Activated gamma-delta T cell treated with anti-CD3 and anti-CD28 coated beads, Interleukin-2, amount 50 U/mL, for 16 hours (primary cell): ENCODE measurements around the gene TRAIP.

ENCODE experiments used
- DNase-seq: peaks from one replicate; pipeline ENCODE4 v3.0.0-alpha.2; 2020; ENCODE audit warnings: low read depth

TRAIP gene

DNA sequence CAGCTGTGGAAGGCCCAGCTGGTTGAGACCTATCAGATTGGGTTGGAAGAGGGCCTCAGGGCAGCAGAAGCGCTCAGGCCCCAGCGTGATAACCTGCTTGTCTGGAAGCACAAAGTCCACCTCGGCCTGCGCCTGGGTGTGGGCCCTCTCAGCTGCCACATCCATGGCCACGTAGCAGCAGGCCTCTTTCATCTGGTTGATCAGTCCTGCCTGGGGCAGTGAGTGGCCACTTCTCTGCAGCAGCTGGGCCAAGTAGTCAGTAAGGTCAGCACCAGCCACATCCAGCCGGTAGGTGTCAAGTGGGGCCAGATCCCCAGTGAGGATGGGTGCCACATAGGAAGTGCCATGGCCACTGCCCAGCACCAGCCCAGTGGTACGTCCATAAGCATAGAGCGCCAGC is 17.3 kb upstream of the TRAIP start:
- no peak for DNase-seq

DNA sequence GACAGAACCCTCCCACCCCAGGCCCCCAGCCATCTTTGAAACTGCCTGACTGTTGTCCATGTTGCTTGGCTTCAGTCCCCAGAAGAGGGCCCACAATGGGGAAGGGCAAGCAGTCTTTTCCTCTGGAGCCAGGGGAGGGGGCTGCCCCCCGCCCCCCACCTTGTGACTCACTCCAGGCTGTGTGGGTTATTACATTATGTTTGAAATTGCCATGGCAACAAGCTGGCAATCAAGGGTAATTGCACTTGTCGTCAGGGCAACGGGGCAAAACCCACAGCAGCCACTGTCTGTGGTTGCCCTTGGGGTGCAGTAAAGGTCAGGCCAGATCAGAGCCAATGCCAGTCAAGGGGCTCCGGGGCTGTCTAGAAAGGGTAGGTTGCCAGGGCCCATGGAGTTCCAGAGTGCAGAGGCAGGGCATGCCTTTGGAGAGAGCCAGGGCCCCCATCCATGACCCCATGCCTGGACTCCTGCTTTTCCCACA is 16.5 kb upstream of the TRAIP start:
- DNase-seq: no peak

DNA sequence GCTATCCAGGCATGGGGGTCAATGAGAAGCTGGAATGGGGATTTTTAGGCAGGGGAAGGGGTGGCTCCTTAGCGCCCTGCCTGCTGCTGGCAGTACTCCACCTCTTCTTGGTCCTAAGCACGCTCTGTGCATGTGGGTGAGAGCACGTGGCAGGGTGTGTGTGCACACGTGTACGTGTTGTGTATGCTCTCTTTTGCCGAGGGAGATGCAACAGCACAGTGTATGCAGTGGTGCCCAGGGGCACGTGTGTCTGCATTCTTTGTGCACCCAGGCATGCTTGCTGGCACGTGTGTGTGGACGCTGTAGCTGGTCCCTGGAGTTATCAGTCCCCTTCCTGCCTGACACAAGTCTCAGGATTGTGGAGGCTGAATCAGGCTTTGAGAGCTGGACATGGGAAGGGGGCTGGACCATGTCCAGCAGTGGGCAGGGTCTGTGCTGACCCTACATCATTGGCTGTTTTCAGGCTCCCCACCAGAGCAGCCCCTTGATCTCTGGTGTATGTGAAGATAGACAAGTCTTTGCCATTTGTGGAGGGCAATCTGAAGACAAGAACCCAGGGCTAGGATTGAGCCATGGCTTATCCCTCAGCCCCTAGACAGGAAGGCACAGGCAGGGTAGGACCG is 15.3 kb upstream of the TRAIP start:
- no peak for DNase-seq

DNA sequence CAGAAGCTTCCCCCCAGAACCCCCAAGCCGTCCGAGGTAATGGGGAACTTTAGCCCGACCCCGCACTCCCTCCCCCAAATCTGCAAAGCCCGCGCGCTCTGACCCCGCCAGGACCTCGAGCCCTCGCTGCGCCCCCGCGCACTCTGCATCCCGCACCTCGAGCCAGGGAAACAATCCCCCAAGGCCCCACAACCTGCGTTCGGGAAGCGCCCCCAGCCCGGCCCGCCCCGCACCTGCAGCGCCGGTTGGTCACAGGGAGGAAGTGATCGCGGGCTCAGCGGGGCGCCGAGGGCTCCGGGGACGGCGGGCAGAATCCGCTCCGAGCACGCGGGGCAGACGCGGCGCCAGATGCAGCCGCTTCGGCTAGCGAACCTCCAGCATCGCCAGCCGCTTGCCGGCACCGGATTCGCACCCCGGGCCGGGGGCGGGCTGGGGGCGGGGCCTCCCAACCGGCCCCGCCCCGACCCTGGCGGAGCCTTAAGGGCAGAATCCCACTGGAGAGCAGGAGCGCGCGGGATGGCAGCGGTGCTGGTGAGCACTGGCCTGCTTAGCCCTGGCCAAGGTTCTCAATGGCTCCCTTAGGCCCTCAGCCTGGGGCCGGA is 13.3 kb upstream of the TRAIP start, which contains the start of gene CAMKV:
CAMKV (minus strand) TSS at position 382 of the 602 bp plus-strand sequence. CDS start 7,518 bp downstream, outside the sequence.
- DNase-seq: no peak

DNA sequence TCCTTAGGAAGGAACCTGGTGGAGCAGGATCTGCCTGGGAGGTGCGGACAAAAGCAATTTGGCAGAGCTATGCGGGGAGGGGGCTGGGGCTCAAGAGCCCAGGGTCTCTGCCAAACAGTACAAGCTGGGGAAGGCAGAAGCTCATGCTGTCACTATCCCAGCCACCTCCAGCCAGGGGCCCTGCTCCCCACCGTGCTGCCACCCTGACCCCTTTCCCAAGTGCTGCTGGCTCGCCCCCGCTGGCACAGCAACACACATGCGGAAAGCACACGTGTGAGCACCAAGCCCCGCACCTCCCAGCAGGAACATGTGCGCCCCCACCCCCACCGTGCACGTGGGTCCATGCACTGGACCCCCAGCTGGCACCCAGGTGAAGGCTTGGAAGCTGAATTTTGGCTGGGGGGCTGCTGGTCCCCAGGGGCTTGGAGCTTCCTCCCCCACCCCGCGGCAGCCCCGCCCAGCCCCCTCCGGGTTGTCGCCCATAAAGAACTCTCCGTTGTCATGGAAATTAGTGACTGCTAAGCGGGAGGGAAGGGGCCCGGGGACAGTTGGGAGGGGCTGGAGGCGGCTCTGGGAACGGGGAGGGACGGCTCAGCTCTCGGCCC is 12.6 kb upstream of the TRAIP start:
- DNase-seq: no peak

DNA sequence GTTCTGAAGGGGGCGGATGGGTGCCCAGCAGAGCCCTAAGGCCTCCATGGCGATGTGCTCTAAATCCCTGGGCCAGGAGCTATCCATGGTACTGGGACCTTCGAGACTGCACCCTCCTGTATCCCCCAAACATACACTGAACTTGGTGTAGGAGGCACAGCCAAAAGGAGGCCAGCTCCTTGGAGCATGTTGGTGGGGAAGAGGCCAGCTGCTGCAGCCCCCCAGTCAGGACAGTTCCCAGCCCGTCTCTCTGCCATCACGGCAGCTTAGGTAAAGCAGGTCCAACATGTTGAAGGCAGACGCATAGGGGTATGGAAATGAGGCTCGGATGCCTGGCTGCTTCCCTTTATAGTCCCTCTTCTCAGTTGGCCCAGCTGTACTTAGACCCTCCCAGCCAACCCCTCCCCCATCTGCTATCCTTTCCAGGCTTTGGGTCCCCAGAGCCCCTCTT is 11.5 kb upstream of the TRAIP start:
- no peak for DNase-seq

DNA sequence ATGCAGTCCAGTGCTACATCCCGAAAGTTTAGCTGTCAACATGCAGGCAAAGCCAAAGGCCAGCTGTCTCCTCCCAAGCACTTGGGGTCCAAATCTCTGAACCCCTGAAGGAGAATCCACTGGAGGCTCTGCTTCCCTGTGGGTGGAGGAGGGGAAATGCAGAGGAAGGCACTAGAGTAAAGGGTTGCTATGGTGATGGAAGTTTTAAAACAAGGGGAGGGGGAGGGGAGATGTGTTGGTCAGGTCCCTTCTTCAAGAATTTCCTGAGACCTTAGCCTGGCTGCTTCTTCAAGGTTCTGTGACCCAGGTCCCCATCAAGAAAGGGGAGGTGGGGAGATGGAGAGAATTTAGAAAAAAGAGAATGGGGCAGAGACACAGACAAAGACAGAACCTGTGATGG is 11.0 kb upstream of the TRAIP start:
- DNase-seq: no peak

DNA sequence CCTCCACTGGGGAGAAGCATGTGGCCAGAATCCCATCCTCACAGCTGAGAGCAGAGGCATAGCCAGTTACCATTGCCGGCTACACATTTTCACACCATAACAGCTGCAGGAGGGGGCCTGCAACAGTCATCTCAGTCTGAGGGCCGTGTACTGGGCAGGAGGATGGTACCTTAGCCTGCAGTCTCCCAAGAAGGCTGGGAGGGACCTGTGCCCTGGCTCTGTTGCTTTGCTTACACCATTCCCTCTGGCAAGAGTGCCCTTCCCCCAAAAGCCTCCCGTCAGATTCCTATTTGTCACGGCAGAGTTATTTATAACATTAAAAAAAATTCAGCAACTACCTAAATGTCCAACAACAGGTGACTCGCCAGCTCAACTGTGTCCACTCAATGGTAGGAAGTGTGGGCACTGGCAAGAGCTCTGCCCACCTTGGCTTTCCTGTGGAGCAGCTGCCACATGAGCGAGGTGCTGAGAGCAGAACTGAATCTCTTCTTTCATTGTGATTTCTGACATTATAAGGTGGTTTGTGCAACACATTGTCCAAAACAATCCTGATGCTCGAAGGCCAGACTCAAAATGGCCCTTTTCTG is 8.9 kb upstream of the TRAIP start:
- DNase-seq: no peak

DNA sequence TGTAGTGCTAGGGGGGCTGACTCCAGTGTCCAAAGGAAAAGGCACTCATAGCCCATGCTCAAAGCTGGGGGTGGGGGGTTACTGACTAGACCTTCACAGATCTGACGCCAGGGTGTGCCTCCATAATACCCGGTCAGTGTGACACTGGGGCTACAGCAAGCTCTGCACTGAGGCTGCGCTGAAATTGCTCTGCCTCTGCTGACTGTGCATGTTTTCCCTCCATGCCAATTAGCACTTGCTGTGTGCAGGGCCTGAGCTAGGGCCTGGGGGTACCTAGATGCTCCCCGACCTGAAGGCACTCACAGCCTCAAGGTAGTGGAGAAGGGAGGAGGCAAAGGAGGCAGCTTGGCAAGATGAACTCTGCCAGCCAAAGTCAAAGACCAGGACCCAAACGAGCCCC is 8.1 kb upstream of the TRAIP start:
- no peak for DNase-seq

DNA sequence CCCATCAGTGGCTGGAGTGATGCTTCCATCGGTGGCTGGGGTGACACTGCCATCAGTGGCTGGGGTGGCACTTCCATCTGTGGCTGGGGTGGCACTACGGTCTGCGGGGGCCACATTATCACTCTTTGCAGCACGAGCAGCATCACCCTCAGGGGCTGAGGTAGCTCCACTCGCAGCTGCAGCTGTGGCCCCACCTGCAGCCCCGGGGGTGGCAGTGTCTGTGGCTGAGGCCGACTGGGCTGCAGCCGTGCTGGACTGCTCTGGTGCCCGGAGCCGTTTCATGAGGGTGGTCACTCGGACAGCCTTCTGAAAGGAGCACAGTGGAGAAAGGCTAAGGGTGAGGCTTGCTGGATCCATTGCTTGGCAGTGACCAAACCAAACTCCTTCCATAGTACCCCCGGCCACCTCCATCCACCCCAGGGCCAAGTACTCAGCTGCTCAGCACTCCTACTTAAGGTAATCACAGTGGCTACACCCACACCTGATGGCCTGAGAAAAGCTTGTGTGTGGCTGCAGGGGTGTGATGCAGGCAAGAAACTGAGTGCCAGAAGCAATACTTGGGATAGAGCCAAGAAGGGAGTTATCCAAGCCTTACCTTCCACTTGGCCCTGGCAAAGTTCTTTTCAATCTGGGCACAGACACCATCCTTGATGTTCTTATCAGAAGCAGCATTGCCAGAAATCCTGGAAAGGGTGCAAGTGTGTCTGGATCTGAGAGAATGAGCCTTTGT is 3.4 kb upstream of the TRAIP start:
- no peak for DNase-seq

DNA sequence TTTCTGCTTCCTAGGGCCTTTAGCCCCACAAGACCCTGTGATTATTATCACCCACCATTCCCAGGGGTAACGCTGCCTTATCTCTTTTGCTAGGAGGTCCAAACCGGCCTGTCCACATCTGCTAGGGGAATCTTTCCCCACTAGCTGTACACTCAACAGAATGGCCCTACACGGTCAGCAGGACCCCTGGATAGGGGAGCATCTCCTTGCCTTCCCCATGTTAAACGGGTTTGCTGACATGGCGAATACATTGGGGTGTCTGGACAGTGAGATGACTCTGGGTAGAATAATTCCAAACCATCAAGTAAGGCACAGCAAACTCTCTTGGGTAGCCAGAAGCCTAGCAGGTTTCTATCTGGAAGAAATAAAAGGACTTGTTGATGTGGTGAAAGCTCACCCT is 702 bp downstream of the TRAIP start:
- no peak for DNase-seq

DNA sequence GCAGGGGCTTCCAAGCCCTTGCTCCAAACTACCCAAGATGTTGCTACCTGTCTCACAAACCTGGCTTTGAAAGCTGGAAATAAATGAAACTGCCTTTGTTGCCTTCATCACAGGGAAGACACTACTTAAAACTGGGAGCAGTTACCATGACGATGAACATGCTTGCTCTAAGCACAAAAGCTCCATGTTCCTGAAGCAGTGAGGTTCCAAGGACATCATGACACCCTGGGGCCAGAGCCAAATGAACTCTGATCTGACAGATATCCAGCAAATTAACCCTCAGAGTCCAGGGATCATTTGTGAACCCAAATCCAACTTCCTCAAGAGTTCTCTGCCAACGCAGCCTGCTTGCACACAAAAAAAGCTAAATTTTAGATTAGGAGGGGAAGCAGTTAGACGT is 10.7 kb downstream of the TRAIP start:
- no peak for DNase-seq

DNA sequence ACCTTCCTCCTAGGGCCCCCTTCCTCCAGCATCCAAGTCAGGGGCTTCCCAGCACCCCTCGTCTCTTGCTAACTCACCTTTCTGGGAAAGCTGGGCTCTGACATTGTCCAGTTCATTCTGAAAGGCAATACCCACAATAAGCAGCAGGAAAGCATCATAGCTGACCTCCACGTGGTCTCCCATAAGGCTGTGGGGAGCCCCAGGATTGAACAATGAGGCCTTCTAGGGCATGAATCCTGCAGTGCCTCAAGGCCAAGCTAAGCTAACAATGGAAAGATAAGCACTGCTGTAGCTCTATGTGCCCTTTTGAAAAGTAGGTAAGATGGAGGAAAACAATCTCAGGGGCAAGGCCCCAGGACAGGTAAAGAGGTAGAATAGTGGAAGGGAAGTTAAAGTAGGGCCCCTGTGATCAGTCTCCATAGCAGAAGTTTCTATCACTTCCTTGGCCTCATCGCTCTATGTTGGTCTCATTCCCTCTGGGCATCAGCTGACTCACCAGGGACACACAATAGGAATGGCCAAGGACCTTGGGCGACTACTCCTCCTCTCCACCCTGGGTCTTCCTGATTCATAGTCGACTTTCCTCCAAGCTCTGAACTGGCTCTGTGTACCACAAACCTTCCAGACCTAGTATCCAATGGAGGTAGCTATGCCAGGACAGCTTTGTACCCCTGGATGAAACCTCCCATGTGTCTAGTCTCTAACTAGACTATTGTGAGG is 11.7 kb downstream of the TRAIP start:
- DNase-seq: no peak

DNA sequence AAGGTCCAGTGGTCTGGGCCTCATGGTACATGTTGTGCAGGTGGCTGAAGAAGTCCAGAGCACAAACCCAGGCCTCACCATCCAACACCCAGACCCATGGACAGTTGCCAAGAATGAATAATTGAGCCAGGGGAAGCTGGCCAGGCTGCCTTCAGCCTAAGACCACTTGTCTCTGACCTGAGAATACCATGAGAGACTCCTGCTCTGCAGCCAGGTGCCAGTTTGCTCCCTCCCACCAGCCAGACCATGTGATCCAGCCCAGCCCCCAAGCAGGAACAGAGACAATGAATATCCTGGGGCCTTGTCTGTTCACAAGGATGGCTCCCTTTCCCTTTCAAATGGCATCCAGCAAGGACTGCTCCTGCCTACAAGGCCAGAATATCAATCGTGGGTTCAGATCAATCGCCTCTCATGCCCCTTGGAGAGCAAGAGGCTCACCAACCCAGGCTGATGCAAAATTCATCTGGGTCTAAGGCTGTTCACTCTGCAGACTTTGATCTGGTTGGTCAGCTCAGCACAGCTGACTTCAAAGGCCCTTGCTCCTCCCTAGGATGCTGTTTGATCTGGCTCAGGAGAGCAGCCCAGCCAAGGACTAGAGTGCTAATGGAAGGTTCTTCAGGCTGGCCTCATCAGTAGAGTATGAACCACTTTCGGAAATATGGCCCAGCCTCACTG is 13.4 kb downstream of the TRAIP start:
- DNase-seq: no peak

DNA sequence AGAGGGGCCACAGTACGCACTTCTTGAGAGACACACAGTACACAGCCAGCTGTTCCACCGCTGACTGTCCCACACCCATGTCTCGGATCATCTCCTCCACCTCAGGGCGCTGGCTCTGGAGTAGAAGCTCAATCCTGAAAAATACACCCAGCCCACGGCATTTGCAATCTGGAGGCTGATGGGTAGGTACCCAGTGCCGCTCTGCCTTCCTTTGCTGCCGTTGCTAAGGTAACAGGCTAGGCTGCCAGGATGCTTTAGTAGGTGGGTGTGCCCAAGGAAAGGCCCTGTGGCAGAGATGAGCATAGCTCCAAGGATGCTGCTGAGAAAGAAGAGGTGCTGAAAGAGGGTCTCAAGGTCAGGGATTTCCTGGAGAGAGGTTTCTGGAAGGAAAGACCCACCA is 14.6 kb downstream of the TRAIP start:
- no peak for DNase-seq

DNA sequence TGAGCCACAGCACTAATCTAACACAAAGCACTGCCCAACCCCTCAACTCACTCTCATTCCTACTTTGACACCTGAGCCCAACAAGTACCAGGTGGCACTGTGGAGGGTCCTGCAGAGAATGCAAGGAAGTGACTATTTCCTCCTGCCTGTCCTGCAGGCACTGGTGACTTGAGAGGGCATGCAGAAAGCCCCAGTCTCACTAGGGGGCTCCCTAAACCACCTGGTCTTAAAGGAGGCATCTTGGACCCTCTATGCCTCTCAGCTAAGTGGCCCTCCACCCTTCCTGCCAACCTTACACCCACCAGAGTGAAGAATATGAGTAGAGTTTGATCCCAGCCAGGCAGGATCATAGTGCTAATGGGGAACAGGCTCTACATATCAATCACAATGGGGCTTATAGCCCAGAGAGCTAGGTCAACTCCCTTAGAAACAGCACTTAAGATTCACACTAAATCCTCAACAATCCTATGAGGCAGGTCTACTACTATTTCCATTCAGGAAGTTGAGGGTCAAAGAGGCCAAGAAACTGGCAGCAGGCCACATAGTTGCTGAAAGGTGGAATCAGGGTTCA is 15.2 kb downstream of the TRAIP start:
- no peak for DNase-seq

DNA sequence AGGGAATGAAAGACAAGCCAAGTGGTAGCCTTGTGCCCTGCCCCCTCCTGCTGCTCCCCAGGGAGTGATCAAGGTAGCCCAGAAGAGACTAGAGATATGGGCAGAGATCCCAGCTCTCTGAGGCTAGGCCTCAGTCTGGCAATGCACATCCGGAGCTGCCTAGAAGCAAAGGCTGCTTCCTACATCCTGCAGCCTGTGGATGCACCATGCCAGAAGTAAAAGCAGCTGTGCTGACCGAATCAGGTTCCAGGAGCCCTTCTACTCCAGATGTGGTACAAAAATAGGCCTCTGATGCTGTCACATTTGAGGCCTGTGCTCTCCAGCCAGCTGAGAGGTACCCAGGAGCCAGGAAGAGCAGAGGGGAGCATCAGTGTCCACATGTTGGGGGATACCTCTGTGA is 16.0 kb downstream of the TRAIP start:
- DNase-seq: no peak

DNA sequence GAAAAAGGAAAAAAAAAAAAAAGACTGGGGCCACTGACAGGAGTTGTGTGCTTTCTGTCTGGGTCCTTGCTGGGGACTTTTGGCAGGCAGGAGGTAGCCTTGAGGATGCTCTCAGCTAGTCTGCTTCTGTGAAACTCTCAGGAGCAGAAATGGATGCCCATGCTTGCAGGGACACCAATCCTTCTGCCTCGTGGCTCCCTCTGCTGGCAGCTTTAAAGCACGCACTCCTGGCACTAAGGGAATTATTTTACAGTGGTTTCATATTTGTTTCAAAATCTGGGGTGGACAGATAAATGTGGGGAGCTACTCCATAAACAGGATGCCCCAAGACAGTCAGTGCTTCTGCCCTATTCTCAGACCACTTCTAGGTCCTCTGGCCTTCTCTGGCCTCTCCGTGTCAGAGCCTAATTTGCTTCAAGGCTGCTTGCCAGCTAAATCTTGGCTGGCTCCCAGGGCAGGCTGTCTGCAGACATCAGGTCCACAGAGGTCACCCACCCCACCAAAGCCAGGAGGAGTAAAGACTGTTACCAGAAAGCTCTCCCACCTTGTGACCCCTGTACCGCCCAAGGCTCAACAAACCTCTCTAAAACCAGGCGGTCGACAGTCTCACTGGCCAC is 17.1 kb downstream of the TRAIP start:
- peak; percentile 73 for DNase-seq

DNA sequence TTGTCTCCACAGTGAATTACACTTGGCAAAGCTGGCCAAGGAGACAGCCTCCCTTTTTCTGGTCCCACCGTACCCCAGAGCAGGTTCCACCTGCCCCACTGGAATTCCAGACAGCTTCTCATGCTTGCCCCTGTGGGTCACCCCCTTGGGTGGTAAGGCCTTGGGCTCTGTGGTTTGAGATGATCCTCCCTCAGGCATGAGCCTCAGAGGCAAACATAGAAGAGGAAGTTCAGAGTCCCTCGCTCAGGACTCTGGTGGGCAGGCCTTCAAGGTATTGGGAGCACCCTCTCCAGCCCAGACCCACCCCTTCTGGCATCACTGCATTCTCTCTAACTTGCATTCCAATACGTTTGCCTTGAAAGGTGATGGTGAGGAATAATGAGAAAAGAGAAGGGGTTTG is 25.0 kb downstream of the TRAIP start:
- DNase-seq: no peak

DNA sequence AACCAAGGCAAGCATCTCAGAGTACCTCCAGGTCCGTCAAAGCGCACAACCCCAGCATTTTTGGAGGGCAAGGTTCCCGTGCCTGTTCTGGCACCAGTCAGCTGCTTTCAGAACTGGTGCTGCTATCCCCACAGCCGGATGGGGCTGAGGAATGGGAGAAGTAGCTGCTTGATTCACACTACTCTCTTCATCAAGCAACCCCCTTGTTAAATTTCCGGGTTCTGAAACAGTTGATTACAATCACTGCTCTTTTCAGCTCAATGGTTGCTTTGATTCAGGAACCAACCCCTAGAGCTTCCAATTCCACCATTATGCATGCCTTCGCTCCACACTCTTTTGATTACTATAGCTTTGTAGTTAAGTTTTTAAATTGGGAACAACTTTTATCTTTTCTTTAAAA is 30.3 kb downstream of the TRAIP start:
- DNase-seq: no peak
